Esophagus squamous epithelium (tissue), 5 donors: ENCODE results near the gene ENTPD3. TPM values are rescaled to one million over a fixed set of nuclear protein-coding genes. Genes with fewer than 3 reads are reported as not detected.

Experiments used
- DNase-seq: peaks from one replicate; lab custom pipeline; 2025; lab: John Stamatoyannopoulos, UW
- H3K27ac ChIP-seq, 4 donors: fragments of 200-600 bp; sonication (generic); one replicate each; pipeline ENCODE4 v1.5.1; 2016 to 2019; ENCODE audit warnings: mild to moderate bottlenecking in 1 of 4
- H3K27me3 ChIP-seq, 4 donors: fragments of 200-600 bp; sonication (generic); 1 replicate in 3 of 4; 2 replicates in 1 of 4; pipeline versions ENCODE4 v1.5.1 to v1.6.0; 2017 to 2021; ENCODE audit warnings: antibody characterized with exemption in 1 of 4
- H3K36me3 ChIP-seq, 3 donors: fragments of 200-600 bp; sonication (generic); one replicate each; pipeline ENCODE4 v1.5.1; 2016 to 2019
- H3K4me1 ChIP-seq, 3 donors: fragments of 200-600 bp; sonication (generic); one replicate each; pipeline ENCODE4 v1.5.1; 2017 to 2019
- H3K4me3 ChIP-seq, 4 donors: fragments of 200-600 bp; sonication (generic); 1 replicate in 3 of 4; 2 replicates in 1 of 4; pipeline ENCODE4 v1.5.1; 2016 to 2019; ENCODE audit warnings: mild to moderate bottlenecking in 2 of 4, moderate library complexity in 1 of 4
- H3K9me3 ChIP-seq, 3 donors: fragments of 200-600 bp; sonication (generic); one replicate each; pipeline ENCODE4 v1.5.1; 2016 to 2019
- CTCF ChIP-seq, 6 experiments: fragments of 450-650 bp in 4 of 6; fragments of 200-600 bp in 2 of 6; sonication (generic) in 2 of 6; IDR thresholded peaks; one replicate each; pipeline ENCODE4 v1.5.1; 2016 to 2019; ENCODE audit warnings: antibody characterized with exemption in 6 of 6, mild to moderate bottlenecking in 4 of 6, moderate library complexity in 4 of 6
- POLR2A ChIP-seq, 4 donors: fragments of 450-650 bp; IDR thresholded peaks; one replicate each; pipeline ENCODE4 v1.6.1; 2017; ENCODE audit warnings: antibody characterized with exemption in 4 of 4, mild to moderate bottlenecking in 4 of 4, moderate library complexity in 3 of 4
- whole genome bisulfite sequencing, 2 donors: methylation state at CpG; one replicate each; pipeline ENCODE4 v1.1.5; 2018; 5-methylcytosine and 5-hydroxymethylcytosine counted together
- intact Hi-C: fragments of 100-400 bp; cut with DNase I; formaldehyde crosslinking; loops from one replicate; pipeline ENCODE4 v1.15.0; 2022
- total RNA-seq, 4 donors: library from RNA; depleted of rRNA; stranded (reverse); fragments of >200 nt; gene quantifications; one replicate each; pipeline ENCODE4 v1.1.0, GENCODE V29; 2016
- donor health status: DM: yes; HTN: yes; CAD: no.

The ENTPD3 gene
- total RNA-seq, 4 donors from 2014 or later = 9.1 to 11.6 (median 9.7) TPM

DNA sequence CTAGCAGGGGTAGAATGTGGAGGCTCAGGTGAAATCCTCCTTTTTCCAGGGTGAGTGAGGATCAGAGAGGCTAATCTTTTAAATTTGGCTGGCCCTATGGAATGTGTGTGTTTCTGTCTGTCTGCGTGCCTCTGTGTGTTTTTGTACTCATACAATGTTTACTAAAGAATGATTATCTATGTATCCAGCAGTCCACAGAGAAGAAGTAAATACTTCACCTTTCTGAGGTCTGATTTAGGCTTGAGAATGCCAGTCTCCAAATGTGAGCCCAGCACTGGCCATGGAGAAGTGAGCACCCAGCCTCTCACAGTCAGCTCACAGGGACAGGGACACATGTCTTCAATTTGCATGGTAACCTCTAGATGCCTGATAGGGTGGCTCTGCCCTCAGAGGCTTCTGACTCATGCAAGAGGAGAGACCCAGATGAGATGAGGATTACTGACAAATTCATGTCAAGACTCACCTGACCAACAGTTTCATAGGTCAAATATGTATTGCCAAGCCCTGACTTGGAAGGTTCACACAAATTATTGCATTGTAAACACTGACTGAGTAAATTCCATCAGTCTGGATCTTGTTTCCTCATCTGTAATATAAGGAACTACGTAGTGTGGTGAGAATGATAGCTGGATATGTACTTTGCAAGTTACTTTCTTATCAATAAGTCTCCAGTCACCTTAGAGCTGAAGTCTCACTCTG lies 31.0 kb downstream of the ENTPD3 start:
- intact Hi-C loops = no loop called here
- 52 to 58% methylated on average over 2 of the region's 2 CpGs for WGBS, 2 donors
- peaks cover 0 to 7% (median 0%) of the 10 kb centered on the region in 3 donors for H3K4me1 ChIP-seq

GRCh38 chr3:40422861-40423260 lies 35.9 kb downstream of the ENTPD3 start:
- Histone ChIP-seq H3K36me3 (peaks cover 0 to 43% (median 0%) of the 10 kb centered on the region in 3 donors), H3K4me3 (no peak overlapping the region), H3K4me1 (peaks cover 0 to 6% (median 0%) of the 10 kb centered on the region in 3 donors), H3K9me3 (no peaks in the 10 kb centered on the region), H3K27me3 (no peaks in the 10 kb centered on the region), H3K27ac (no peak overlapping the region)
- DNase-seq = no peak
- intact Hi-C loops = loop anchor here (10.0 kb wide), 1 partner anchor 98 kb away; no protein-coding TSS in a partner anchor
- TF ChIP-seq CTCF (IDR thresholded peaks at IDR 0.05) (no peak), POLR2A (IDR thresholded peaks at IDR 0.05) (no peak)
- 50 to 69% methylated on average over 1 of the region's 1 CpG for WGBS, 2 donors

More for the DNA sequence above, 31.0 kb downstream of the ENTPD3 start:
- Histone ChIP-seq H3K36me3 (peaks cover 0 to 43% (median 0%) of the 10 kb centered on the region in 3 donors), H3K27me3 (no peaks in the 10 kb centered on the region), H3K9me3 (no peaks in the 10 kb centered on the region), H3K4me3 (no peak overlapping the region), H3K27ac (peak overlapping the region in 3 of 4 donors; percentile 14 to 25 (median 21))
- no peak for DNase-seq
- no peak for TF ChIP-seq POLR2A (IDR thresholded peaks at IDR 0.05)
- no peak for TF ChIP-seq CTCF (IDR thresholded peaks at IDR 0.05)

DNA sequence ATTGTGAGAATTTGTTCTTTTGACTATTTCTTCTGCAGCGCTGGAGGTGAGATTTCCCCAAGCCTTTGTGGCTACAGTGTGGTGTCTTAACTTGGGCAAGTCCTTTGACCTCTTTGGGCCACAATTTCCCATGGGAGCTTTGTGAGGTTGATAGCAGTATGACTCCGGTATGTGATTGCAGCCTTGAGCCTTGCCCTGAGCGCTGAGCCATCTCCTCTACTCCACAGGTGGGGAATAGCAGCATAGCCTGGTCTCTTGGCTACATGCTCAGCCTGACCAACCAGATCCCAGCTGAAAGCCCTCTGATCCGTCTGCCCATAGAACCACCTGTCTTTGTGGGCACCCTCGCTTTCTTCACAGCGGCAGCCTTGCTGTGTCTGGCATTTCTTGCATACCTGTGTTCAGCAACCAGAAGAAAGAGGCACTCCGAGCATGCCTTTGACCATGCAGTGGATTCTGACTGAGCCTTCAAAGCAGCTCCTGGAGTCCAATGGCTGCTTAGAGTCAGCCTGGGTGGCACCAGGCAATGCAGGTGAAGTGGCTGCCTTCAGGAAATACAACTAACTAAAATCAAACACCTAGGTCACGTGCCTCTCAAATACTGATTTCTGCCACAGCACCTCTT lies 40.2 kb downstream of the ENTPD3 start:
- Histone ChIP-seq H3K4me3 (no peak overlapping the region), H3K4me1 (no peaks in the 10 kb centered on the region), H3K27ac (no peak overlapping the region), H3K36me3 (peaks cover 0 to 43% (median 0%) of the 10 kb centered on the region in 3 donors), H3K27me3 (no peaks in the 10 kb centered on the region), H3K9me3 (no peaks in the 10 kb centered on the region)
- no peak for TF ChIP-seq CTCF (IDR thresholded peaks at IDR 0.05)
- no peak for TF ChIP-seq POLR2A (IDR thresholded peaks at IDR 0.05)
- 97 to 100% methylated on average over 2 to 6 of the region's 8 CpGs for WGBS, 2 donors
- intact Hi-C loops = loop anchor here (10.0 kb wide), 1 partner anchor 102 kb away; no protein-coding TSS in a partner anchor
- DNase-seq = no peak

DNA sequence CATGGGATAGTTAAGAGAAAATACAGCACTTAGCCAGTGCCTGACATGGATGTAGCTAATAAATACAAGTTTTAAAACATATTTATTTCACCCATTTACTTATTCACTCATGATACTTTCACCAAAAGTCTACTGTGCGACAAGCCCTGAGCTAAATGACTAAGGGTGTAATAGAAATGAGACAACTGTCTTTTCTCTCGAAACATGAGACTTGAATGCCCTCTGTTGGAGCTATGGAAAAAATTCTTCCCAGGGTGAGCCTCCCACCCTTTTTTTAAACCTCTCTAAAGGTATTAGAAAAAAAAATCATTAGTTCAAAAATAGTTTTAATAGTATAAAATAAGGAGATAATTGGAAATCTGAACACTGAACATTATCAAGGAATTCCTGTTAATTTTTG lies 45.8 kb downstream of the ENTPD3 start:
- no peaks in the 10 kb centered on the region for H3K4me1 ChIP-seq
- H3K4me3 ChIP-seq = no peak overlapping the region
- intact Hi-C loops = no loop called here
- DNase-seq = no peak
- H3K27ac ChIP-seq = no peak overlapping the region
- H3K9me3 ChIP-seq = no peaks in the 10 kb centered on the region
- no peak for TF ChIP-seq POLR2A (IDR thresholded peaks at IDR 0.05)
- no peak for TF ChIP-seq CTCF (IDR thresholded peaks at IDR 0.05)
- 73 to 74% methylated on average over 2 of the region's 2 CpGs for WGBS, 2 donors
- no peaks in the 10 kb centered on the region for H3K27me3 ChIP-seq
- peaks cover 0 to under 1% (median 0%) of the 10 kb centered on the region in 3 donors for H3K36me3 ChIP-seq

- H3K27ac ChIP-seq = no peak overlapping the region
- intact Hi-C loops = no loop called here
- H3K9me3 ChIP-seq = no peaks in the 10 kb centered on the region
- H3K4me3 ChIP-seq = no peak overlapping the region
- no peaks in the 10 kb centered on the region for H3K27me3 ChIP-seq
- H3K36me3 ChIP-seq = no peaks in the 10 kb centered on the region
- no peak for TF ChIP-seq CTCF (IDR thresholded peaks at IDR 0.05)
- TF ChIP-seq POLR2A (IDR thresholded peaks at IDR 0.05) = no peak
- 72 to 75% methylated on average over 5 of the region's 5 CpGs for WGBS, 2 donors
- DNase-seq = no peak
- no peaks in the 10 kb centered on the region for H3K4me1 ChIP-seq
Measured at GRCh38 chr3:40437889-40438288, 50.9 kb downstream of the ENTPD3 start.
